GM04503 (cell line): ENCODE measurements around the gene LRRC1.
A peak's percentile ranks its signal among the peaks of the same experiment; 100 is the strongest.

Experiments
- DNase-seq: peaks from one replicate; pipeline ENCODE4 v3.0.0-alpha.2; 2012; ENCODE audit warnings: low read depth

LRRC1 gene

DNA sequence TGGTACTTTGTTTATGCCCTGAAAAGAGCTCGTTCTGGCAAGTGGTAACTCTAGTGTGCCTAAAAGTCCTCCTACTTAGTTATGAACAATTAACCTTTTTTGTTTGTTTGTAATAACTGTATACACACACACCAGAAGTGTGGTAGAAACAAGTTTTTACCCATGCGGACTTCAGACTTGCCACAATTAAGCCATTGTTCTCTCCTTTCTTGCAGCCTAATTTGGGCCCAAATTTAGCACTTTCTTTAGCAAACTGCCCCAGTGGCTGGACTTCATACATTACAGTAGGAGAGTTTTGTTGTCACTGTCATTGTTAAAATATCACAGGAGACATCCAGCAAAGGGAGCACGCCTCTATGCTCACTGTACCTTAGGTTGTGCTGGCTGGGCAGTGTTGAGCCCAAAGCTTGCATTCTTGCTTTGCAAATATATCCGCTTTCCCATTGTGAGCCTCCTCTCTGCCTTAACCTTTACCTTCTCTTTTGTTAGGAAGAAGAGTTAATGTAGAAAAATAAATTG is 53.0 kb downstream of the LRRC1 start:
- DNase-seq = no peak

GRCh38 chr6:53850527-53850926 is 55.7 kb downstream of the LRRC1 start:
- no peak for DNase-seq

DNA sequence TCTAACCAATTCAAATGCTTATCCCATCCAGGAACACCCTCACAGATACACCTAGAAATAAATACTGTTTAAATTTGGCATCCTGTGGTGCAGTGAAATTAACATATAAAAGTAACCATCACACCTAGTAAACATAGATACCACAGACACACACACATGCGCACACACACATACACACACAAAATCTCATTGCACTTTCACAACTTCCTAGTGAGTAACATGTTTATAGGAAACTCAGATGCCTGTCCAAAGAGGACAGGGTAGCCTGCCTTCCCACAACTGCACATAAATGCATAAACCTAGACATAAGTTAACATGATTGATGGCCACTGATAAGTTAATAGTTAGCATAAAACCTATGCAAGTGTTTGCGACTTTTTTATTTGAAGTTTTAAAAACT is 56.8 kb downstream of the LRRC1 start:
- DNase-seq = no peak

DNA sequence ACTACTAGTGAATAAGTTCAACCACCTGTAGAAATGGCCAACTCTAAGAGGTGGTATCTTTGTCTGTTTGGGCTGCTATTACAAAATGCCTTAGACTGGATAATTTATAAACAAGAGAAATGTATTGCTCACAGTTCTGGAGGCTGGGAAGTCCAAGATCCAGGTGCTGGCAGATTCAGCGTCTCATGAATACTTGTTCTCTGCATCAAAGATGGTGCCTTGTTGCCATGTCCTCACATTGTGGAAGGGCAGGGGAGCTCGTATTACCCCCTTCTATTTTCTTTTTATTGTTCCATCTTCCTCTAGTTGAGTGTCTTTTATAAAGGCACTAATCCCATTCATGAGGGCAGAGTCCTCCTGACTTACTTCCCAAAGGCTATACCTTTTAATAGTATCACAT is 58.0 kb downstream of the LRRC1 start:
- no peak for DNase-seq

GRCh38 chr6:53854843-53855567 is 60.2 kb downstream of the LRRC1 start:
- no peak for DNase-seq

- no peak for DNase-seq
These were observed 61.1 kb downstream of the LRRC1 start for GRCh38 chr6:53855940-53856339.

- no peak for DNase-seq
These were observed 62.7 kb downstream of the LRRC1 start for GRCh38 chr6:53857318-53858094.

DNA sequence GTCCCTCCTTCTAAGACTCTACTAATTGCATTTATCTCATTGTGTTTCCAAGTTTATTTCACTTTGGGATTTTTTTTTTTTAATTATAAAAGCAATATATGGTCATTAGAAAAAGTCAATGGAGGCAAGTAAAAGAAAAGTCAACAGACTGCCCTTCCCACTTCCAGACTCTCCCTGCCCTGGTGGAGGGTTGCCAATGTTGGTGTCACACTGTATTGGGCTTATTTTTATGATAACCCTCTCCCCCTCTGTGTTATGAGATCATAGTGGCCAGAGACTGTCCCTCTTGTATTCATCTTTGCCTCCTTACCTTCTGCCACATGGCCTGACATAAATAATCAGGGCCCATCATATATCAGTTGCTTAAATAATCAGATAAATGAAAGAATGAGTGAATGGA is 63.4 kb downstream of the LRRC1 start:
- DNase-seq = no peak

DNA sequence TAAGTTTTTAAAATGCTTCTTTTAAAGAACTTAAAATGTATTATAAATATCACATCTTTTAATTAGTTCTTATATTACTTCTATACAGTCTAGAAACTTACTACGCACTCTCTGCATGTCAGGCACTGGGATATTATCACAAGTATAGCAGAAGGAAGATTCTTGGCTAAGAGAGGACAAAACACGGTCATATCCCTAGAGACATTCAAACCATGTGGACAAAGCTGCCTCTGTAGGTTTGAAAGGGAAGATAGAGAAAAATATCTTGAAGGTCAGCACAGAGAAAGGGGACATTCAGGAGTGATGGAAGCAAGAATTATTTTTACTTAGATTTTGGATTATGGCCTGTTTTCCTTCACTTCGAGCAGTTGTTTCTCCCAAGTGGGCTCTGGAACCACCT is 64.1 kb downstream of the LRRC1 start:
- DNase-seq = no peak

DNA sequence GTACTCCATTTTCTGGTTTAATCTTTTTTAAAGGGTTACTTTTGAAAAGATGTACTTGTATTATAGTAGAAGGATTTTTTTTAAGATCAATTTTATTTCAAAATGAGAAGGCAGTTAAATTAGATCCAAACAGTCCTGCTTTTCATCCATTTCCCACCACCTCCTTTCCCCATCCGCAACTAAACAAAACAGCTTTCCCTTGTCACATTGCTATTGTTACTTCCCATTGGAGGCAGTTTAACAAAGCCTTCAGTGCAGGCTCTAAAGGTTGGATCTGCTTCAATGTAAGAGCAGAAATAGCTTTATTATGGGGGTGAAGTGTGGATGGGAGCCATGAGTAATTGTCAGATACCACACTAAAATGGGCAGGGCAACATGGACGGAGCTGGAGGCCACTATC is 65.7 kb downstream of the LRRC1 start:
- DNase-seq = no peak

- DNase-seq = no peak
These were observed 66.7 kb downstream of the LRRC1 start for GRCh38 chr6:53861518-53861917.

DNA sequence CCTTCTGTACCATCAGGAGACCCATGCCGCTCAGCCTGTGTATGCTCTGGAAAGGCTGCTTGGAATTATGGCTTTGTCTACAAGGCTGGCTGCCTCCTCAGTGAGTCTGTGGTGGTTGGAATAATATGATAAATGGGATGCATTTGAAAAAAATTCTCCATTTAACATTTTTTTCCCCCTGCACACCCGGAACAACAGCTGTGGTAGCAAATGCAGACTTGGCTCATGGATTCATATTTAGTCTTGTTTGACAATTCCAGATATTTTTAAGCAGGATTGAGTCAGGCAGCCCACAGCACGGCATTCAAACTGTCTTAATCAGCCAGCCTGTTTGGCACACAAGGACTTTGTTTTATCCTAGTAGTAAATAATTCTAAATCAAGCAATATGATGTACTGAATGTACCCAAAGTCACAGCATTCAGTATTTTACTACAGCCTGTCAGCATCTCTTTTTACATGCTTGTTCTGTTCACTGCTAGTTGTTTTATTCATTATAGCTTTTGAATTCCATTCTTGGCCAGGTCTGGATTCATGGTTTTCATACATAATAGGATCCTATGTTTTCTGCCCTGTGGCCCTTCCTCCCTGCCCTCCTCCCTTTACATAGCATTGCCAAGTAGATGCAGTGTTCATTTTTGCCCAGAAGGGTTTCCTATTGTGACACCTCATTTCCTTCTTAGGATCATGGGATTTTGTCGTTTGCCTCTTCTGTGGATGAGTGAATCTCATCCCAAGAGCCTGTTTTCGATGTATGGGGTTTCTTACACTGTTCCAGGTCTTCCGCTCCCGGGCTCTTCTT is 68.1 kb downstream of the LRRC1 start:
- peak; percentile 55 for DNase-seq

- DNase-seq = no peak
These were observed 70.0 kb downstream of the LRRC1 start for GRCh38 chr6:53864781-53865180.

GRCh38 chr6:53866226-53866625 is 71.4 kb downstream of the LRRC1 start:
- DNase-seq = no peak

DNA sequence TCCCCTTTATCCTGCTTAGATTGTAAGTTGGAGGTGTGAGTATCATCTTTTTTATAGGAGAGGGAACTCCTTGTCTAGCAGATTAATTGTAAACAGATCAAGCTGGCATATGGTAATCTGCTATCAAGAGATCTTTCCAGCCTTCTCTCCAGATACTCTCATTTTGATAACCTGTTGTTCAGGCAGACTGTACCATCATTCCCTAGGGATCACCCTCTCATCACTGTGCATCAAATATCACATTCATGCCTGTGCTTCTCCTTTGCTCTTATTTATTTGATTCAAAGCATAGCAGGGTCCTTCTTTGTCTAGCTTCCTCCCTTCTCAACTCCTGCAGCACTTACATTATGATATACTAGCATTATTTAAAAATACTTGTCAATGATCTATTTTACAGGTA is 73.8 kb downstream of the LRRC1 start:
- DNase-seq = no peak

DNA sequence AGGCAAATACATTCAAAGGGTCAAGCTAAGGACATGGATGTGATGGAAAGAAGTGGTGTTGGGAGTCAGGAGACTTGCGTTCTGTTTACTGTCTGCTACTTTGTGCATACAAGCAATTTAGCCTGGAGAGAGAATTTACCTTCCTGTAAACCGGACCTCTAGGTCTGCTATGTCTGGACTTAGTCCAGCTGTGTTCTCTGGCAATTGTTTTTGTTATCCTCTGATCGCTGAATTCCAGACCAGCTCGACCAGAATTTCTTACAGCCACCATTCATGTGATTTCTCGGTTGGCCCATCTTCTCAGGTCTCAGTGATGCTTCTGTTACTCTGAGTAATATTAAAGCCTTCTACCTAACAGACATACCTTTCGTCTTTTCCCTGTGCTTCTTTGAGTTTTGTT is 75.2 kb downstream of the LRRC1 start:
- no peak for DNase-seq

DNA sequence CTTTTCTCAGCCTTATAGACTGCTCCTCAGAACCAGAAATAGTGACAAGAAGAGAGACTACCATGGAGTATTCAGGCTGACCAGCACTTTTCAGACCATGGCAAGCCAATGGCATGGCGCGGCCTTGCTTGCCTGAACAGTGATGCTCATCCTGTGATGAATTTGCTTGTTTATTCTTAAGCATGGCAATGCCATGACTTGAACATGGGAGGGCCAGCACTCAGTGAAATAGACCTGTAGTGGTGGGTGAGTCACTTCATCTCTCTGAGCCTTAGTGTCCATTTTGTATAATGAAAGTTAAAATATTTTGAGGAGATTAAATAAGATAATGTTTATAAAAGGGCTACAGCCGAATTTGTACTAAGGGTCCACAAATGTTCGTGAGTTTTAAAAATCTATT is 79.1 kb downstream of the LRRC1 start:
- DNase-seq = no peak

DNA sequence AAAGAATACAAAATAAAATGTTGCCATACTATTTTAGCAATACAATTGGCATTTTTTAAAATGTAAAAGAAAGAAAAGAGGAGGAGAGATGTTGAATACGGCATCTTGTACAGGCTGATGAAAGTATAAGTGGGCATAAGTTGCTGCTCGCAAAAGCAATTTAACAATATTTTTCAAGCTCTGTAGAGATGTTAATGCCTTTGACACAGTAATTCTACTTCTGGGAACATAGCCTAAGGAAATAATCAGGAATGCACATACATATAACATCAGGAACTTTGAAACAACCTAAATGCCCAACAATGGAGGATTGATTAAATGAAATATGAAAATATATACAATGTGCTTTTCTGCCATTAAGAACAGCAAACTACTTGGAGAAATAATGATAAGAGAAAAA is 80.2 kb downstream of the LRRC1 start:
- DNase-seq = no peak

GRCh38 chr6:53877151-53877550 is 82.3 kb downstream of the LRRC1 start:
- no peak for DNase-seq

GRCh38 chr6:53878808-53879207 is 84.0 kb downstream of the LRRC1 start:
- DNase-seq = no peak

- DNase-seq = no peak
These were observed 84.8 kb downstream of the LRRC1 start for GRCh38 chr6:53879608-53880007.

GRCh38 chr6:53887316-53887715 is 92.5 kb downstream of the LRRC1 start:
- no peak for DNase-seq

DNA sequence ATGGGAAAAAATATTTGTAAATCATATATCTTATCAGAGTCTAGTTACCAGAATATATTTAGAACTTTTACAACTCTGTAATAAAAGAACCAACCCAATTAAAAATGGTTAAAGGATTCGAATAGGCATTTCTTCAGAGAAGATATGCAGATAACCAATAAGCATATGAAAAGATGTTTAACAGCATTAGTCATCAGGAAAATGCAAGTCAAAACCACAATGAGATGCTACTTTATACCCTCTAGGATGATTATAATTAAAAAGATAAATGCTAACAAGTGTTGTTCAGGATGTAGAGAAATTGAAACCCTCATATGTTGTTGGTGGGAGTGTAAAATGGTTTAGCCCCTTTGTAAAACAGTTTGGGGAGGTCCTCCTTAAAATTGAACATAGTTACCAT is 94.1 kb downstream of the LRRC1 start:
- no peak for DNase-seq
